Bronchial epithelial cell (primary cell): ENCODE results near the gene PRKCG. TPM values are rescaled to one million over a fixed set of nuclear protein-coding genes. Genes with fewer than 3 reads are reported as not detected.

Experiments used
- DNase-seq: peaks from one replicate; pipeline ENCODE4 v3.0.0-alpha.2; 2010; ENCODE audit warnings: low read depth
- FAIRE-seq: peaks from 2 replicates; lab custom pipeline; 2011; peaks lifted over from hg19 to GRCh38; lab: Jason Lieb, UNC
- H3K27me3 ChIP-seq: 2 replicates; pipeline ENCODE4 v1.5.1; 2011; ENCODE audit warnings: low read length; ENCODE audit not compliant: control insufficient read depth, insufficient read depth
- H3K36me3 ChIP-seq: 2 replicates; pipeline ENCODE4 v1.5.1; 2011; ENCODE audit warnings: low read length; ENCODE audit not compliant: control insufficient read depth, insufficient read depth
- H3K4me3 ChIP-seq: 2 replicates; pipeline ENCODE4 v1.5.1; 2011; ENCODE audit warnings: mild to moderate bottlenecking, low read depth, low read length, control low read depth
- CTCF ChIP-seq: IDR thresholded peaks from 2 replicates; pipeline ENCODE4 v1.5.1; 2011; ENCODE audit warnings: mild to moderate bottlenecking, moderate library complexity, low read length, control low read depth, inconsistent platforms; ENCODE audit not compliant: insufficient read depth, severe bottlenecking
- total RNA-seq: library from RNA; depleted of rRNA; stranded (reverse); fragments of >200 nt; gene quantifications from 2 replicates; pipeline ENCODE4 v1.2.1, GENCODE V29; 2014

The PRKCG gene
- total RNA-seq, 1 donor from 2014 or later: not detected

- Histone ChIP-seq H3K4me3 (no peak overlapping the region), H3K27me3 (peaks cover 2% of the 10 kb centered on the region), H3K36me3 (no peaks in the 10 kb centered on the region)
- no peak for TF ChIP-seq CTCF
- DNase-seq (no peak), FAIRE-seq (no peak)
Observed at GRCh38 chr19:53900191-53900860, 18.3 kb downstream of the PRKCG start.

- Histone ChIP-seq H3K36me3 (no peaks in the 10 kb centered on the region), H3K27me3 (peaks cover 13% of the 10 kb centered on the region), H3K4me3 (no peak overlapping the region)
- DNase-seq (peak; percentile 52), FAIRE-seq (peak; percentile 7)
- no peak for TF ChIP-seq CTCF
Observed at GRCh38 chr19:53903055-53903680, 21.2 kb downstream of the PRKCG start.

- H3K4me3 ChIP-seq: no peak overlapping the region
- peak; percentile 32 for FAIRE-seq
- H3K36me3 ChIP-seq: no peaks in the 10 kb centered on the region
- TF ChIP-seq CTCF: no peak
- H3K27me3 ChIP-seq: peaks cover 21% of the 10 kb centered on the region
- peak; percentile 25 for DNase-seq
Observed at GRCh38 chr19:53904909-53905308, 22.9 kb downstream of the PRKCG start.

- FAIRE-seq (no peak), DNase-seq (no peak)
- no peaks in the 10 kb centered on the region for H3K36me3 ChIP-seq
- no peak overlapping the region for H3K4me3 ChIP-seq
- H3K27me3 ChIP-seq: peaks cover 25% of the 10 kb centered on the region
- no peak for TF ChIP-seq CTCF
Observed at GRCh38 chr19:53905787-53906186, 23.8 kb downstream of the PRKCG start.

GRCh38 chr19:53906211-53907192 lies 24.5 kb downstream of the PRKCG start:
- no peak for DNase-seq
- peak; percentile 92 for TF ChIP-seq CTCF
- FAIRE-seq: no peak
- Histone ChIP-seq H3K4me3 (no peak overlapping the region), H3K27me3 (peaks cover 26% of the 10 kb centered on the region), H3K36me3 (no peaks in the 10 kb centered on the region)
